IPS-18a (cell line): ENCODE results near the gene MCOLN1.

Source experiments
- H3K27ac ChIP-seq: one replicate; pipeline ENCODE4 v1.5.1; 2013; ENCODE audit warnings: low read length
- H3K27me3 ChIP-seq: one replicate; pipeline ENCODE4 v1.6.1; 2013; ENCODE audit warnings: mild to moderate bottlenecking, low read length; ENCODE audit not compliant: control insufficient read depth, insufficient read depth
- H3K36me3 ChIP-seq: one replicate; pipeline ENCODE4 v1.6.1; 2013; ENCODE audit warnings: low read depth, low read length; ENCODE audit not compliant: control insufficient read depth
- H3K4me1 ChIP-seq: one replicate; pipeline ENCODE4 v1.6.1; 2013; ENCODE audit warnings: low read depth, low read length; ENCODE audit not compliant: control insufficient read depth
- H3K4me3 ChIP-seq: one replicate; pipeline ENCODE4 v1.5.1; 2013; ENCODE audit warnings: low read length
- H3K9ac ChIP-seq: one replicate; pipeline ENCODE4 v1.6.1; 2013; ENCODE audit warnings: mild to moderate bottlenecking, low read length, moderate library complexity
- H3K9me3 ChIP-seq: one replicate; pipeline ENCODE4 v1.6.1; 2013; ENCODE audit warnings: low read depth, low read length; ENCODE audit not compliant: control insufficient read depth

The MCOLN1 gene

GRCh38 chr19:7522072-7522922, at the start of gene MCOLN1:
Gene MCOLN1 (plus strand): TSS chr19:7522624. CDS start chr19:7522751, 127 bp downstream.
- Histone ChIP-seq H3K9me3 (no peaks in the 10 kb centered on the region), H3K9ac (peak within 1 kb of the TSS; percentile 66), H3K27ac (no peak within 1 kb of the TSS), H3K36me3 (peaks cover 3% of the 10 kb centered on the region), H3K27me3 (no peaks in the 10 kb centered on the region), H3K4me3 (peak within 1 kb of the TSS; percentile 80), H3K4me1 (peaks cover 5% of the 10 kb centered on the region)

GRCh38 chr19:7475665-7476064, 46.8 kb upstream of the MCOLN1 start:
- H3K4me1 ChIP-seq: no peaks in the 10 kb centered on the region
- H3K9me3 ChIP-seq: no peaks in the 10 kb centered on the region
- no peak overlapping the region for H3K9ac ChIP-seq
- H3K27me3 ChIP-seq: no peaks in the 10 kb centered on the region
- H3K4me3 ChIP-seq: no peak overlapping the region
- peaks cover 3% of the 10 kb centered on the region for H3K36me3 ChIP-seq
- H3K27ac ChIP-seq: no peak overlapping the region

DNA sequence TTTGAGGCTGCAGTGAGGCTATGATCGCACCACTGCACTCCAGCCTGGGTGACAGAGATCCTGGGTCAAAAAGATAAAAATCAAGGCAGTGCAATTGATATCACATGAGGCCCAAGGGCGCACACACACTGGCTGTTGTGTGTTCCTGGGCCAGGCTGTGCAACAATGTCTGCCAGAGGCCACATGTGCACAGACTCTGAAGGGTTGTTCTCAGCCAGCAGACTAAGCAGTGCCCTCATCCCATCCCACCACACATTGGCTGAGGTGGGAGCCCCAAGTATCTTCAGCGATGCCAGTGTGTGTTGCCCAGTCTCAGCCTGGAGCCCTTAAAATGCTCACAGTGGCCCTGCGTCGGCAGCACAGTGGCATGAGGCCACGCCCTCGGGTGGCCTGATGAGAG, 46.2 kb upstream of the MCOLN1 start:
- no peak overlapping the region for H3K27ac ChIP-seq
- H3K9ac ChIP-seq: no peak overlapping the region
- H3K4me3 ChIP-seq: no peak overlapping the region
- H3K4me1 ChIP-seq: no peaks in the 10 kb centered on the region
- no peaks in the 10 kb centered on the region for H3K36me3 ChIP-seq
- no peaks in the 10 kb centered on the region for H3K9me3 ChIP-seq
- no peaks in the 10 kb centered on the region for H3K27me3 ChIP-seq

DNA sequence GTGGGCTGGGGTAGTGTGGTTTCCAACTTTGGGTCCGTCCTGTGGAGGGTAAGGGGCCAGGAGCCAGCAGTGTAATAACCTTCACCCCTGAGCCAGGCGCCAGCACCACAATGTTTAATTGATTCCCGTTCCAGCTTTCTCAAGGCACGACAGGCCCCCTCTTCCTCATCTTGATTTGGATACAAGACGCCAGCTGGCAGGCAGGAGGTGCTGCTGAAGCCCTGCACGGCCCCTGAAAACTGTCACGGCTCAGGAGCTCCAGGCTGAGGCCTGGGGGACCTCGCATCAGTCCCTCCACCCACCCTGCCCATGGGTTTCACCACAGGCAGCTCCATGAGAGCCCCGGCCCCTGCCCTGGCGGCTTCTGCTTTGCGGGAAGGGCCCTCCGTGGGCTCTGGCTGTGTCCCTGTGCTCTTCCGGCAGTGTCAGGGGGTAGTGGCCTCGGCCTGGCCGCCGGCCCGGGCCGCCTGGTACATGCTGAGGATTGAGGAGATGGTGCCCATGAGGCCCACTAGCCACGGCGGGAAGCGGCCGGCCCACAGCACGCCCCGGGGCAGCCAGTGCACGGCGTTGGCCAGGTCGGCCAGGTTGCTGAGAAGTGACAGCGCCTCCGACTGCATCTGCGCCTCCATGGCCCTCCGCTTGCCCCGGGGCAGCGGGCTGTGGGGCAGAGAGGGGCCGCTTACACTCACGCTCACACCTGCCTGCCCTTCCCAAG, 45.5 kb upstream of the MCOLN1 start:
- Histone ChIP-seq H3K27ac (no peak overlapping the region), H3K4me1 (no peaks in the 10 kb centered on the region), H3K9ac (no peak overlapping the region), H3K4me3 (no peak overlapping the region), H3K9me3 (no peaks in the 10 kb centered on the region), H3K36me3 (no peaks in the 10 kb centered on the region), H3K27me3 (no peaks in the 10 kb centered on the region)

DNA sequence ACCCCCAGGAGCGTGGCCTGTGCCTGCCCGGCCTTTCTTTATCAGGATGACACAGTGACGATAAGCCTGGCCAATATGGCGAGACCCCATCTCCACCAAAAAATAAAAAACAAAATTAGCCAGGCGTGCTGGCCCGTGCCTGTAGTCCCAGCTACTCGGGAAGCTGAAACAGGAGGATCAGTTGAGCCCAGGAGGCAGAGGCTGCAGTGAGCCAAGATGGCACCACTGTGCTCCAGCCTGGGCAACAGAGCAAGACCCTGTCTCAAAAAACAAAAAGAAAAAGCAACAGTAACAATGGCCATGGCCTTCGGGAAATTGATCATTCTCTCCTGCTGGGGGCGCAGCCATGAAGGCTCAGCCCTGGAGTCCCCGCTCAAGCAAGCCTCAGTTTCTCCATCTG, 44.7 kb upstream of the MCOLN1 start:
- Histone ChIP-seq H3K9me3 (no peaks in the 10 kb centered on the region), H3K27ac (no peak overlapping the region), H3K4me1 (peaks cover 3% of the 10 kb centered on the region), H3K27me3 (no peaks in the 10 kb centered on the region), H3K4me3 (no peak overlapping the region), H3K9ac (no peak overlapping the region), H3K36me3 (no peaks in the 10 kb centered on the region)

DNA sequence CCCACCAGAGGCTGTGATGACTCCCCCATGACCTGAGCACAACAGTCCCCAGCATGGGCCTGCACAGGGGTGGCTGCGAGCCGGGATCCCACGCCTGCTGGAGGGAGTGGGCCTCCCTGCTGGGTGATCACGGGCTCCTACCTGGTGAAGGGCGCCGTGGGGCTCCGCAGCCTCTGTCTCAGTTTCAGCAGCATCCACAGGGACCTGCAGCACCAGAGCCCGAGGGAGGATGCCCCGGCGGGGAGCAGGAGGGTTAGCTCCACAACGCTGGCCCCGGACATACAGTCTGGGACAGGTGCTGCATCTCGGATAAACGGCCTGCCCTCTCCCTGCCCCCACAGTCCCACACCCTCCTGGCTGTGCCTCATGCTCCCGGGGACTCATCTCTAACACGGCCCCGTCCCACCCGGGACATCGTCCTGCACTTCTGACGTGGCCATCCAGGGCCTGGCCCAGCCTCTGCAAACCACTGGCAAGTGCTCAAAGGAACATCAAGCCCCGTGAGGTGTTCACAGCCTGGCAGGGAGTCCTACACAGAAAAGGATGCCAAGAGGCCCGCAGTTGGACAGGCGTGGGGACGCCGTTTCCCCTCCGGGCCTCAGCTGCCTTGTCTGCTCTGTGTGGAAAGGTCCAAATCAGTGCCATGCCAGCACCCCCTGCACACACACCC, 44.1 kb upstream of the MCOLN1 start:
- H3K27me3 ChIP-seq: no peaks in the 10 kb centered on the region
- no peak overlapping the region for H3K27ac ChIP-seq
- H3K9me3 ChIP-seq: no peaks in the 10 kb centered on the region
- no peak overlapping the region for H3K4me3 ChIP-seq
- no peaks in the 10 kb centered on the region for H3K36me3 ChIP-seq
- peaks cover 6% of the 10 kb centered on the region for H3K4me1 ChIP-seq
- H3K9ac ChIP-seq: no peak overlapping the region

DNA sequence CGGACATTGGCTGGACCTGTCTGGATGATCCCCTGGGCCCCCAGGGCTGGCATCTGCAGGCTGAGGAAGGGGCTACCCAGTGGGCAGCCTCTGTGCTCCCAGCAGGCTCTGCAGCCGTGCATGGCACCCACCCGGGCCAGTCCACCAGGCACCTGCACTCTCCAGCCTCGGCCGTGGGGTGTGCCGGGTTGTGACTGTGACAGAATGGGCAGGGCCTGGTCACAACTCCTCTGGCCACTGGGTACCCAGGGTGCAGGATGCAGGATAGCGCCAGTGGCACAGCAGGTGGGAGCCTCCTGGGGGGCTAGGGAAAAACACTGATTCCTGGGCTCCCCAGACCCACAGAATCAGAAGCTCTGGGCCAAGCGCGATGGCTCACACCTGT, 43.6 kb upstream of the MCOLN1 start:
- peaks cover 8% of the 10 kb centered on the region for H3K4me1 ChIP-seq
- no peaks in the 10 kb centered on the region for H3K9me3 ChIP-seq
- H3K9ac ChIP-seq: no peak overlapping the region
- H3K36me3 ChIP-seq: no peaks in the 10 kb centered on the region
- no peak overlapping the region for H3K27ac ChIP-seq
- H3K27me3 ChIP-seq: no peaks in the 10 kb centered on the region
- no peak overlapping the region for H3K4me3 ChIP-seq

DNA sequence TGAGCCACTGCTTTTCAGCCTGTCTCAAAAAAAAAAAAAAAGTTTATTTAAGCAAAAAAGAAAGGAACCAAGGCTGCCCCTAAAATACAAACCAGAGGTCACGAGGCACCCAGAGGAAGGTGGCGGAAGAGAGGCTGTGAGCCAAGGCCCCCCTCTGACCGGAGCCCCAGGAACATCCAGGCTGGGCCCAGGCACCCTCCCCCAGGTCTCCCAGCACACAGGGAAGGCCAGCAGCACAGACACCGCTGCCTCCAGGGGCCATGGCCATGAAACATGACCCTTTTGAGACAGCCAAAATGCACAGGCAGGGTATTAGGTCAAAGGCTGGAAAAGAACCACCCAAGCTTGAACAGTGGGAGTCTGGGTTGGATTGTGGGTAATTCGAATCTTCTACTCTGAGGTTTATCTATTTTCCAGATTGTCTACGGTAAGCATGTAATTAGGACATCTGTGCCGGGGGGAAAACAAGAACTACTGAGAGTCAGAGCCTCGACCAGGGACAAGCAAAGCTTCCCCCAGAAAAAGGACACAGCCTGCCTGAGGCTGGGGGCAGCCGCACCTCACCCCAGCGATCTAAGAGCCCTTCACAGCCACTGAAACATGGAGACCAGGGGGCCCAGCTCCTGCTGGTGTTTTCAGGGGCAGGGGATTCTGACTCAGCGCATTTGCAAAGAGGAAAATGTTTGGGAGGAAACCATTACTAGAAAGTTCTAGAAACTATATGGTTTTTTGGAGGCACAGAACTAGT, 42.0 kb upstream of the MCOLN1 start:
- H3K9ac ChIP-seq: no peak overlapping the region
- H3K9me3 ChIP-seq: no peaks in the 10 kb centered on the region
- no peaks in the 10 kb centered on the region for H3K27me3 ChIP-seq
- H3K4me1 ChIP-seq: peaks cover 8% of the 10 kb centered on the region
- H3K36me3 ChIP-seq: no peaks in the 10 kb centered on the region
- no peak overlapping the region for H3K4me3 ChIP-seq
- no peak overlapping the region for H3K27ac ChIP-seq

GRCh38 chr19:7480970-7481255, 41.5 kb upstream of the MCOLN1 start:
- no peak overlapping the region for H3K9ac ChIP-seq
- no peaks in the 10 kb centered on the region for H3K9me3 ChIP-seq
- H3K36me3 ChIP-seq: no peaks in the 10 kb centered on the region
- no peak overlapping the region for H3K4me3 ChIP-seq
- no peaks in the 10 kb centered on the region for H3K27me3 ChIP-seq
- H3K4me1 ChIP-seq: peaks cover 8% of the 10 kb centered on the region
- no peak overlapping the region for H3K27ac ChIP-seq

DNA sequence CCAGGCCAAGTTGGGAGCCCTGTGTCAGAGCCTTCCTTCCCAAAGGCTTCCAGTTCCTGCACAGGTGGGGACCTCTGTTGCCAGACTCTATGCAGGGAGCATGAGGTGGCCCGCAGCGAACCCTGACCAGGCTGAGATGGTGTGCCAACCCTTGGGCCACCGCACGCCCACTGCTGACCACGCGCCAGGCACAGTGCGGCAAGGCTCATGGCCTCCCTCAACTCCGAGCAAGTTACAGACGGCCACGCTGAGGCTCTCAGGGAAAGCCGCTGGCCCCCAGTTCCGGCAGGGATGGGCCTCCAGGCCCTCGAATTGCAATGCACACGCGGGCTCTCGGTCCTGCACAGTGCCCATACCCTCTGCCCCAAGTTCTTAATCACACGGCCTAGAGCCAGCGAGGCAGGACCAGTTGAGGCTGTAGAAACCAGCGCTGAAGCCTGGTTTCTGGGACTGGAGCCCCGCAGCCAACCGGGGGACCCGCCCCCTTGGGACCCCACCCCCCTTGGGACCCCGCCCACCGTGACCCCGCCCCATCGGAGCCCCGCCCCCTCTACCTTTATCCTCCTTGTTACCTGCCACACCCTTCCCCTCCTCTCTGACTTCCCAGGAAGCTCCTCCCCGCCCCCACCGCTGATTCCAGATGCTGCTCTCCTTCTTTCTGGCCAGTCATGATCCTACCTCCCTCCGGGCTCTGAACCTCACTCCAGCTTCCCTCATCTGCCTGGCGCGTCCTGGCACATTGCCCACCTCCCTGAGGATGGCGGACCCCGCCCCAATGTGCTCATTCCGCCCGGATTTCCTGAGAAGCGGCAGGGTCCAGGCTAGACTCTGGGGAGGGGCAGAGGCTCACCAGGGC, 39.6 kb upstream of the MCOLN1 start:
- Histone ChIP-seq H3K36me3 (no peaks in the 10 kb centered on the region), H3K4me1 (peaks cover 8% of the 10 kb centered on the region), H3K27me3 (no peaks in the 10 kb centered on the region), H3K27ac (no peak overlapping the region), H3K9ac (peak overlapping the region; percentile 55), H3K9me3 (no peaks in the 10 kb centered on the region), H3K4me3 (peak overlapping the region; percentile 46)
